ENCODE measurements around the gene PHTF1. TPM values are rescaled to one million over a fixed set of nuclear protein-coding genes. Genes with fewer than 3 reads are reported as not detected.

The PHTF1 gene
- polyA plus RNA-seq, 3 donors = 6.7 to 12.2 (median 11.1) TPM

DNA sequence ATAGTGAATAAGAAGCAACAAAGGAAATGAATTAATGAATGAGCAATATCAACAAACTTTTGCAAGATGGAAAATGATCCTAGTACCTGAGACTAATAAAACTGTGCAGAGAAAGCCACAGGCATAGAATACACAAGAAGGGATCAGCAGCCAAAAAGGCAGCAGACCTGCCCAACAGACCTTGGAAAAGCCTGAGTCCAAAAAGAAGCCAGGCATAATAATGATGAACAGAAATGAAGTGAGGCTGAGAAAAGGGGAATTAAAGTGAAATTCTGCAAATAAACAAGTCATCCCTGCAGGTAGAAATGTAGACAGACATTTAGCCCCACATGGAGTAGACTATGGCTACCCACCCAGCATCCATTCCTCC, 10.3 kb upstream of the PHTF1 start:
- intact Hi-C loops (cut with micrococcal nuclease) = no loop called here
- no peaks in the 10 kb centered on the region for H3K27me3 ChIP-seq (ENCODE audit: control insufficient read depth in 2 of 2, insufficient read depth in 2 of 2, low read length in 2 of 2)
- peak overlapping the region; percentile 80 for H2AFZ ChIP-seq (ENCODE audit: insufficient read depth, low read depth, low read length, poor library complexity, severe bottlenecking)
- no peak overlapping the region for H3K9ac ChIP-seq (ENCODE audit: insufficient read depth, low read length, poor library complexity, severe bottlenecking)
- no peaks in the 10 kb centered on the region for H4K20me1 ChIP-seq (ENCODE audit: insufficient read depth, low read length)
- peak overlapping the region in 1 of 2 donors; percentile 80 for H3K27ac ChIP-seq (ENCODE audit: low read depth in 1 of 2, low read length in 2 of 2)
- TF ChIP-seq, protein P1, sequence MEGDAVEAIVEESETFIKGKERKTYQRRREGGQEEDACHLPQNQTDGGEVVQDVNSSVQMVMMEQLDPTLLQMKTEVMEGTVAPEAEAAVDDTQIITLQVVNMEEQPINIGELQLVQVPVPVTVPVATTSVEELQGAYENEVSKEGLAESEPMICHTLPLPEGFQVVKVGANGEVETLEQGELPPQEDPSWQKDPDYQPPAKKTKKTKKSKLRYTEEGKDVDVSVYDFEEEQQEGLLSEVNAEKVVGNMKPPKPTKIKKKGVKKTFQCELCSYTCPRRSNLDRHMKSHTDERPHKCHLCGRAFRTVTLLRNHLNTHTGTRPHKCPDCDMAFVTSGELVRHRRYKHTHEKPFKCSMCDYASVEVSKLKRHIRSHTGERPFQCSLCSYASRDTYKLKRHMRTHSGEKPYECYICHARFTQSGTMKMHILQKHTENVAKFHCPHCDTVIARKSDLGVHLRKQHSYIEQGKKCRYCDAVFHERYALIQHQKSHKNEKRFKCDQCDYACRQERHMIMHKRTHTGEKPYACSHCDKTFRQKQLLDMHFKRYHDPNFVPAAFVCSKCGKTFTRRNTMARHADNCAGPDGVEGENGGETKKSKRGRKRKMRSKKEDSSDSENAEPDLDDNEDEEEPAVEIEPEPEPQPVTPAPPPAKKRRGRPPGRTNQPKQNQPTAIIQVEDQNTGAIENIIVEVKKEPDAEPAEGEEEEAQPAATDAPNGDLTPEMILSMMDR (IDR thresholded peaks at IDR 0.05) = no peak
- peaks cover 41 to 67% of the 10 kb centered on the region in 2 donors for H3K36me3 ChIP-seq (replicated peaks in 1 of 2; ENCODE audit: control insufficient read depth in 1 of 2, insufficient read depth in 2 of 2, low read length in 2 of 2)
- peaks cover 14% of the 10 kb centered on the region for H3K4me1 Mint-ChIP-seq
- no peak overlapping the region for H3K4me3 Mint-ChIP-seq
- peaks cover 14% of the 10 kb centered on the region for H3K79me2 ChIP-seq (ENCODE audit: insufficient read depth, low read length)
- H3K9me3 Mint-ChIP-seq = no peaks in the 10 kb centered on the region
- no peak for DNase-seq
- H3K9me3 ChIP-seq (replicated peaks in 1 of 2; ENCODE audit: control insufficient read depth in 1 of 2, insufficient read depth in 1 of 2, low read length in 2 of 2) = no peaks in the 10 kb centered on the region
- H3K27ac Mint-ChIP-seq = peak overlapping the region in 2 of 7 donors; percentile 37 to 62
- peak overlapping the region in 1 of 3 experiments; percentile 50 for H3K4me3 ChIP-seq (replicated peaks in 1 of 3; ENCODE audit: low read depth in 2 of 3, low read length in 3 of 3)
- no peaks in the 10 kb centered on the region for H3K27me3 Mint-ChIP-seq (ENCODE audit: low read depth in 3 of 3)
- H3K36me3 Mint-ChIP-seq = peaks cover 51 to 71% of the 10 kb centered on the region in 2 donors
- peaks cover 3 to 11% of the 10 kb centered on the region in 2 donors for H3K4me1 ChIP-seq (ENCODE audit: control insufficient read depth in 1 of 2, insufficient read depth in 2 of 2, low read length in 2 of 2)
- peak overlapping the region; percentile 60 for H3K4me2 ChIP-seq (replicated peaks; ENCODE audit: extremely low read depth, low read length, poor library complexity, severe bottlenecking)

GRCh38 chr1:113768916-113769600, 9.8 kb upstream of the PHTF1 start:
- peak overlapping the region; percentile 7 to 40 for H3K4me3 Mint-ChIP-seq
- intact Hi-C loops (cut with micrococcal nuclease) = no loop called here
- Histone ChIP-seq H4K20me1 (ENCODE audit: insufficient read depth, low read length) (no peaks in the 10 kb centered on the region), H3K27me3 (ENCODE audit: control insufficient read depth in 2 of 2, insufficient read depth in 2 of 2, low read length in 2 of 2) (no peaks in the 10 kb centered on the region), H3K9ac (ENCODE audit: insufficient read depth, low read length, poor library complexity, severe bottlenecking) (no peak overlapping the region), H3K4me1 (ENCODE audit: control insufficient read depth in 1 of 2, insufficient read depth in 2 of 2, low read length in 2 of 2) (peaks cover 3 to 11% of the 10 kb centered on the region in 2 donors), H3K4me3 (replicated peaks in 1 of 3; ENCODE audit: low read depth in 2 of 3, low read length in 3 of 3) (peak overlapping the region in 2 of 3 experiments; percentile 5 to 50), H3K27ac (ENCODE audit: low read depth in 1 of 2, low read length in 2 of 2) (peak overlapping the region in 1 of 2 donors; percentile 80), H3K36me3 (replicated peaks in 1 of 2; ENCODE audit: control insufficient read depth in 1 of 2, insufficient read depth in 2 of 2, low read length in 2 of 2) (peaks cover 39 to 67% of the 10 kb centered on the region in 2 donors), H3K4me2 (replicated peaks; ENCODE audit: extremely low read depth, low read length, poor library complexity, severe bottlenecking) (peak overlapping the region; percentile 60), H3K9me3 (replicated peaks in 1 of 2; ENCODE audit: control insufficient read depth in 1 of 2, insufficient read depth in 1 of 2, low read length in 2 of 2) (no peaks in the 10 kb centered on the region), H3K79me2 (ENCODE audit: insufficient read depth, low read length) (peaks cover 14% of the 10 kb centered on the region), H2AFZ (ENCODE audit: insufficient read depth, low read depth, low read length, poor library complexity, severe bottlenecking) (peak overlapping the region; percentile 80)
- 60% methylated on average over 1 of the region's 1 CpG for WGBS (ENCODE audit: insufficient coverage)
- H3K27me3 Mint-ChIP-seq (ENCODE audit: low read depth in 3 of 3) = no peaks in the 10 kb centered on the region
- H3K36me3 Mint-ChIP-seq = peaks cover 53 to 68% of the 10 kb centered on the region in 2 donors
- peaks cover 14% of the 10 kb centered on the region for H3K4me1 Mint-ChIP-seq
- H3K27ac Mint-ChIP-seq = peak overlapping the region in 6 of 7 donors; percentile 40 to 89 (median 74)
- peak in 2 of 3 donors; percentile 6 to 30 for DNase-seq
- H3K9me3 Mint-ChIP-seq = no peaks in the 10 kb centered on the region
- TF ChIP-seq, protein P1 (IDR thresholded peaks at IDR 0.05) = no peak

Measured in CD14-positive monocyte (primary cell).